ENCODE measurements around the gene SLX4IP.

The SLX4IP gene

DNA sequence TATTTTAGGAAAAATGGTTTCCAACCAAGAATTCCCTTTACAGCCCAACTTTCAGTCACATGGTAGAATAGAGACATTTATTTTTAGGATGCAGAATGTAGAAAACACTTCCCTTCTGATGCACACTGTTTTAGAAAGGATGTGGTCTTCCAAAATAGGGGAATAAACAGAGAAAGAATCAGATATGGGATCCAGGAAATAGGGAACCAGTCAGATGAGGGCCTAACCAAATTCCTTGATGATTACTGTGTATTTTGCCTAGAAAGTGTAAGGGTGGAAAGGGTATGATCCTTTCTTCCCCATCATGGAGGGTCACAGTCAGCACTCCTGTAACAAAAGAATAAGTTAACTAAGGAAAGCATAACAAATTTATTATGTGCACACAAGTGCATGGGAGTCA lies 27.4 kb downstream of the SLX4IP start:
- Histone ChIP-seq H3K4me1 (ENCODE audit: control insufficient read depth, insufficient read depth, low read length) (no peaks in the 10 kb centered on the region), H3K4me3 (ENCODE audit: low read depth, low read length) (no peak overlapping the region), H3K27ac (ENCODE audit: extremely low read depth, low read depth, low read length) (no peak overlapping the region), H3K36me3 (ENCODE audit: control insufficient read depth in 2 of 2, insufficient read depth in 1 of 2, low read length in 2 of 2) (no peaks in the 10 kb centered on the region; a peak in 1 of 3 replicates), H3K9me3 (ENCODE audit: control insufficient read depth, insufficient read depth, low read depth, low read length) (no peaks in the 10 kb centered on the region)
- CTCF ChIA-PET = no interaction called here
- POLR2A ChIA-PET = no interaction called here
- no peak for TF ChIP-seq ZNF175 (tag by site-specific recombination; IDR thresholded peaks at IDR 0.05)
- no peak for TF ChIP-seq ZNF157 (tag by site-specific recombination; IDR thresholded peaks at IDR 0.05)
- no peak for TF ChIP-seq ZBTB21 (tag by site-specific recombination; IDR thresholded peaks at IDR 0.05)
- no peak for TF ChIP-seq ZNF777 (tag by site-specific recombination; IDR thresholded peaks at IDR 0.05; ENCODE audit: borderline replicate concordance)
- TF ChIP-seq BCL11A (tag by site-specific recombination; IDR thresholded peaks at IDR 0.05; ENCODE audit: low read depth) = no peak
- TF ChIP-seq ZNF112 (tag by site-specific recombination; IDR thresholded peaks at IDR 0.05) = no peak
- TF ChIP-seq ZXDB (tag by site-specific recombination; IDR thresholded peaks at IDR 0.05) = no peak
- no peak for TF ChIP-seq ZNF16 (tag by site-specific recombination; IDR thresholded peaks at IDR 0.05; ENCODE audit: low read depth)
- no peak for TF ChIP-seq HOXC10 (CRISPR knock-in tag; IDR thresholded peaks at IDR 0.05)
- TF ChIP-seq, protein P1, sequence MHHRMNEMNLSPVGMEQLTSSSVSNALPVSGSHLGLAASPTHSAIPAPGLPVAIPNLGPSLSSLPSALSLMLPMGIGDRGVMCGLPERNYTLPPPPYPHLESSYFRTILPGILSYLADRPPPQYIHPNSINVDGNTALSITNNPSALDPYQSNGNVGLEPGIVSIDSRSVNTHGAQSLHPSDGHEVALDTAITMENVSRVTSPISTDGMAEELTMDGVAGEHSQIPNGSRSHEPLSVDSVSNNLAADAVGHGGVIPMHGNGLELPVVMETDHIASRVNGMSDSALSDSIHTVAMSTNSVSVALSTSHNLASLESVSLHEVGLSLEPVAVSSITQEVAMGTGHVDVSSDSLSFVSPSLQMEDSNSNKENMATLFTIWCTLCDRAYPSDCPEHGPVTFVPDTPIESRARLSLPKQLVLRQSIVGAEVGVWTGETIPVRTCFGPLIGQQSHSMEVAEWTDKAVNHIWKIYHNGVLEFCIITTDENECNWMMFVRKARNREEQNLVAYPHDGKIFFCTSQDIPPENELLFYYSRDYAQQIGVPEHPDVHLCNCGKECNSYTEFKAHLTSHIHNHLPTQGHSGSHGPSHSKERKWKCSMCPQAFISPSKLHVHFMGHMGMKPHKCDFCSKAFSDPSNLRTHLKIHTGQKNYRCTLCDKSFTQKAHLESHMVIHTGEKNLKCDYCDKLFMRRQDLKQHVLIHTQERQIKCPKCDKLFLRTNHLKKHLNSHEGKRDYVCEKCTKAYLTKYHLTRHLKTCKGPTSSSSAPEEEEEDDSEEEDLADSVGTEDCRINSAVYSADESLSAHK (tag by site-specific recombination; IDR thresholded peaks at IDR 0.05) = no peak
- TF ChIP-seq ZNF169 (tag by site-specific recombination; IDR thresholded peaks at IDR 0.05) = no peak
- TF ChIP-seq ZNF311 (tag by site-specific recombination; IDR thresholded peaks at IDR 0.05; ENCODE audit: borderline replicate concordance) = no peak
- TF ChIP-seq, protein P2, sequence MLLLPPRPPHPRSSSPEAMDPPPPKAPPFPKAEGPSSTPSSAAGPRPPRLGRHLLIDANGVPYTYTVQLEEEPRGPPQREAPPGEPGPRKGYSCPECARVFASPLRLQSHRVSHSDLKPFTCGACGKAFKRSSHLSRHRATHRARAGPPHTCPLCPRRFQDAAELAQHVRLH (tag by site-specific recombination; IDR thresholded peaks at IDR 0.05) = no peak

DNA sequence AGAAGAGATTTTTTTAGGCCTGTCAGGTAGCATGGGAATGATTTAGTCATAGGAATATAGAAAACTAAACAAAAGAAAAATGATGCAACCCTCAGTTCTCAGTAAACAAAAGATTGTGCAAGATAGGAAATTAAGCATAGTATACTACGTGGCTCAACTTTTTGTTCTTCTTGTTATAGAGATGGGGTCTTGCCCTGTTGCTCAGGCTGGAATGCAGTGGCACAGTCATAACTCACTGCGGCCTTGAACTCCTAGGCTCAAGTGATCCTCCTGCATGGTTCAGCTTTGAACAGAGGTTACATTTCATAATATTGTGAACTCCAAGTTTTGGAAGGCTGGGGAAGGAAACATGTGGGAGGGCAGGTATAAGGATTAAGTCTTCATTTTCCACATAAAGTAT lies 28.5 kb downstream of the SLX4IP start:
- POLR2A ChIA-PET = no interaction called here
- H3K27ac ChIP-seq (ENCODE audit: extremely low read depth, low read depth, low read length) = no peak overlapping the region
- CTCF ChIA-PET = interaction anchor here (0.7 kb wide), 1 partner anchor 465 kb away, joined by 3 read pairs; no protein-coding TSS in a partner anchor
- no peaks in the 10 kb centered on the region; a peak in 1 of 3 replicates for H3K36me3 ChIP-seq (ENCODE audit: control insufficient read depth in 2 of 2, insufficient read depth in 1 of 2, low read length in 2 of 2)
- H3K4me1 ChIP-seq (ENCODE audit: control insufficient read depth, insufficient read depth, low read length) = no peaks in the 10 kb centered on the region
- TF ChIP-seq ZNF626 (tag by site-specific recombination; IDR thresholded peaks at IDR 0.05) = no peak
- TF ChIP-seq ZNF19 (tag by site-specific recombination; IDR thresholded peaks at IDR 0.05; ENCODE audit: low read depth) = no peak
- no peak for TF ChIP-seq ZNF341 (tag by site-specific recombination; IDR thresholded peaks at IDR 0.05; ENCODE audit: low read depth)
- TF ChIP-seq ZNF114 (tag by site-specific recombination; IDR thresholded peaks at IDR 0.05) = no peak
- TF ChIP-seq ZNF785 (tag by site-specific recombination; IDR thresholded peaks at IDR 0.05) = no peak
- no peak for TF ChIP-seq ZNF629 (tag by site-specific recombination; IDR thresholded peaks at IDR 0.05)
- no peak for TF ChIP-seq ZNF280D (tag by site-specific recombination; IDR thresholded peaks at IDR 0.05)
- TF ChIP-seq SETDB1 (IDR thresholded peaks at IDR 0.05; ENCODE audit: insufficient read length, low read length) = peak; percentile 21
- H3K4me3 ChIP-seq (ENCODE audit: low read depth, low read length) = no peak overlapping the region
- no peaks in the 10 kb centered on the region for H3K9me3 ChIP-seq (ENCODE audit: control insufficient read depth, insufficient read depth, low read depth, low read length)

Data from HEK293 (cell line).